ENCODE measurements around the gene RBM15. TPM values are rescaled to one million over a fixed set of nuclear protein-coding genes. Genes with fewer than 3 reads are reported as not detected.

The RBM15 gene
- total and polyA plus RNA-seq, 7 donors = 1.9 to 32.0 (median 21.0) TPM

GRCh38 chr1:110318046-110318445, 21.1 kb upstream of the RBM15 start:
- no peaks in the 10 kb centered on the region for H3K9me3 ChIP-seq
- H3K27me3 ChIP-seq (ENCODE audit: insufficient read depth in 3 of 3, low read length in 2 of 3) = no peaks in the 10 kb centered on the region
- 83 to 86% (median 84%) methylated on average over 4 of the region's 4 CpGs for WGBS, 3 donors
- DNase-seq = no peak
- H3K27ac ChIP-seq = no peak overlapping the region
- no peaks in the 10 kb centered on the region for H3K36me3 ChIP-seq (ENCODE audit: insufficient read depth in 1 of 2, low read depth in 1 of 2)
- no peaks in the 10 kb centered on the region for H3K4me1 ChIP-seq
- TF ChIP-seq, protein P1, sequence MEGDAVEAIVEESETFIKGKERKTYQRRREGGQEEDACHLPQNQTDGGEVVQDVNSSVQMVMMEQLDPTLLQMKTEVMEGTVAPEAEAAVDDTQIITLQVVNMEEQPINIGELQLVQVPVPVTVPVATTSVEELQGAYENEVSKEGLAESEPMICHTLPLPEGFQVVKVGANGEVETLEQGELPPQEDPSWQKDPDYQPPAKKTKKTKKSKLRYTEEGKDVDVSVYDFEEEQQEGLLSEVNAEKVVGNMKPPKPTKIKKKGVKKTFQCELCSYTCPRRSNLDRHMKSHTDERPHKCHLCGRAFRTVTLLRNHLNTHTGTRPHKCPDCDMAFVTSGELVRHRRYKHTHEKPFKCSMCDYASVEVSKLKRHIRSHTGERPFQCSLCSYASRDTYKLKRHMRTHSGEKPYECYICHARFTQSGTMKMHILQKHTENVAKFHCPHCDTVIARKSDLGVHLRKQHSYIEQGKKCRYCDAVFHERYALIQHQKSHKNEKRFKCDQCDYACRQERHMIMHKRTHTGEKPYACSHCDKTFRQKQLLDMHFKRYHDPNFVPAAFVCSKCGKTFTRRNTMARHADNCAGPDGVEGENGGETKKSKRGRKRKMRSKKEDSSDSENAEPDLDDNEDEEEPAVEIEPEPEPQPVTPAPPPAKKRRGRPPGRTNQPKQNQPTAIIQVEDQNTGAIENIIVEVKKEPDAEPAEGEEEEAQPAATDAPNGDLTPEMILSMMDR (IDR thresholded peaks at IDR 0.05) = no peak
- no peak overlapping the region for H3K4me3 ChIP-seq
- no peak for ATAC-seq
- intact Hi-C loops (cut with DNase I) = loop anchor here in 1 of 2 donors (10.0 kb wide), 1 partner anchor 147 kb away; no protein-coding TSS in a partner anchor

GRCh38 chr1:110319332-110320167, 19.6 kb upstream of the RBM15 start:
- H3K9me3 ChIP-seq = no peaks in the 10 kb centered on the region
- H3K4me3 ChIP-seq = no peak overlapping the region
- TF ChIP-seq, protein P1 (IDR thresholded peaks at IDR 0.05) = no peak
- no peak overlapping the region for H3K27ac ChIP-seq
- DNase-seq (no peak), ATAC-seq (no peak)
- H3K4me1 ChIP-seq = no peaks in the 10 kb centered on the region
- WGBS, 3 donors = 74 to 86% (median 84%) methylated on average over 4 of the region's 4 CpGs
- H3K36me3 ChIP-seq (ENCODE audit: insufficient read depth in 1 of 2, low read depth in 1 of 2) = no peaks in the 10 kb centered on the region
- intact Hi-C loops (cut with DNase I) = loop anchor here in 1 of 2 donors (10.0 kb wide), 1 partner anchor 145 kb away; no protein-coding TSS in a partner anchor
- no peaks in the 10 kb centered on the region for H3K27me3 ChIP-seq (ENCODE audit: insufficient read depth in 3 of 3, low read length in 2 of 3)

DNA sequence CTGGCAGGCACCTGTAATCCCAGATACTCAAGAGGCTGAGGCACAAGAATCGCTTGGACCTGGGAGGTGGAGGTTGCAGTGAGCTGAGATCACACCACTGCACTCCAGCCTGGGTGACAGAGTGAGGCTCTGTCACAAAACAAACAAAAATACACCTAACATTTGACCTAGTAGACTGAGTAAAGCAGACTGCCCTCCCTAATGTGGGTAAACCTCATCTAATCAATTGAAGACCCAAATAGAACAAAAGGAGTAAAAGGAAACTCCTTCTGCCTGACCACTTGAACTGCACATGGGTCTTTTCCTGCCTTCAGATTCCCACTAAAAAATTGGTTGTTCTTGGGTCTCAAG, 19.0 kb upstream of the RBM15 start:
- TF ChIP-seq, protein P1 (IDR thresholded peaks at IDR 0.05) = no peak
- H3K36me3 ChIP-seq (ENCODE audit: insufficient read depth in 1 of 2, low read depth in 1 of 2) = no peaks in the 10 kb centered on the region
- ATAC-seq = no peak
- intact Hi-C loops (cut with DNase I) = no loop called here
- DNase-seq = no peak
- H3K27ac ChIP-seq = no peak overlapping the region
- H3K4me3 ChIP-seq = no peak overlapping the region
- H3K27me3 ChIP-seq (ENCODE audit: insufficient read depth in 3 of 3, low read length in 2 of 3) = no peaks in the 10 kb centered on the region
- H3K4me1 ChIP-seq = no peaks in the 10 kb centered on the region
- whole genome bisulfite sequencing, 3 donors = 88 to 89% (median 89%) methylated on average over 1 of the region's 1 CpG
- H3K9me3 ChIP-seq = no peaks in the 10 kb centered on the region

GRCh38 chr1:110321045-110321444, 18.1 kb upstream of the RBM15 start:
- DNase-seq (no peak), ATAC-seq (no peak)
- intact Hi-C loops (cut with DNase I) = no loop called here
- Histone ChIP-seq H3K9me3 (no peaks in the 10 kb centered on the region), H3K4me1 (no peaks in the 10 kb centered on the region), H3K36me3 (ENCODE audit: insufficient read depth in 1 of 2, low read depth in 1 of 2) (no peaks in the 10 kb centered on the region), H3K27me3 (ENCODE audit: insufficient read depth in 3 of 3, low read length in 2 of 3) (no peaks in the 10 kb centered on the region), H3K4me3 (no peak overlapping the region), H3K27ac (no peak overlapping the region)
- TF ChIP-seq, protein P1 (IDR thresholded peaks at IDR 0.05) = no peak
- 89 to 94% (median 90%) methylated on average over 2 of the region's 2 CpGs for WGBS, 3 donors
